ENCODE results near the gene CAST.

The CAST gene

GRCh38 chr5:96675882-96676281 is 13.7 kb downstream of the CAST start:
- DNase-seq, result no peak

- DNase-seq, result no peak
These were observed 15.3 kb downstream of the CAST start for GRCh38 chr5:96677496-96677895.

GRCh38 chr5:96679293-96679692 is 17.1 kb downstream of the CAST start:
- DNase-seq, result no peak

GRCh38 chr5:96680759-96681470 is 18.7 kb downstream of the CAST start:
- DNase-seq, result peak in 2 of 4 experiments; percentile 50 to 62

- peak in 2 of 4 experiments; percentile 42 to 45 for DNase-seq
These were observed 21.2 kb downstream of the CAST start for GRCh38 chr5:96683392-96683791.

GRCh38 chr5:96683810-96684209 is 21.6 kb downstream of the CAST start:
- DNase-seq, result no peak

GRCh38 chr5:96687080-96687479 is 24.9 kb downstream of the CAST start:
- DNase-seq, result no peak

GRCh38 chr5:96687812-96688453 is 25.8 kb downstream of the CAST start:
- DNase-seq, result peak; percentile 41 to 66 (median 48)

- peak in 2 of 4 experiments; percentile 33 to 44 for DNase-seq
These were observed 28.7 kb downstream of the CAST start for GRCh38 chr5:96690861-96691260.

GRCh38 chr5:96691503-96692303 is 29.5 kb downstream of the CAST start:
- DNase-seq, result peak in 1 of 4 experiments; percentile 32

GRCh38 chr5:96692441-96692840 is 30.3 kb downstream of the CAST start:
- peak; percentile 49 to 79 (median 64) for DNase-seq

- DNase-seq, result no peak
These were observed 37.1 kb downstream of the CAST start for GRCh38 chr5:96699186-96699820.

- DNase-seq, result peak; percentile 97 to 98 (median 98)
These were observed 40.6 kb downstream of the CAST start for GRCh38 chr5:96702503-96703383.

GRCh38 chr5:96703384-96703920 is 41.3 kb downstream of the CAST start:
- DNase-seq, result peak; percentile 23 to 59 (median 46)

GRCh38 chr5:96703995-96704394 is 41.8 kb downstream of the CAST start:
- DNase-seq, result no peak

GRCh38 chr5:96706433-96707111 is 44.4 kb downstream of the CAST start:
- no peak for DNase-seq

GRCh38 chr5:96708600-96708999 is 46.4 kb downstream of the CAST start:
- no peak for DNase-seq

- no peak for DNase-seq
These were observed 47.1 kb downstream of the CAST start for GRCh38 chr5:96709152-96709821.

GRCh38 chr5:96712100-96712746 is 50.0 kb downstream of the CAST start:
- DNase-seq, result no peak

GRCh38 chr5:96714450-96714849 is 52.3 kb downstream of the CAST start:
- no peak for DNase-seq
